Coronary artery (tissue), 2 donors: ENCODE results near the gene MBNL2.

Source experiments
- DNase-seq: peaks from one replicate; pipeline ENCODE4 v3.0.0-alpha.2; 2017; ENCODE audit warnings: low spot score
- H3K27ac ChIP-seq, 2 donors: fragments of 200-600 bp; sonication (generic); one replicate each; pipeline ENCODE4 v1.5.1; 2016 to 2019
- H3K4me3 ChIP-seq: fragments of 200-600 bp; sonication (generic); 2 replicates; pipeline ENCODE4 v1.5.1; 2016; ENCODE audit warnings: mild to moderate bottlenecking, moderate library complexity
- TF ChIP-seq, protein P1 (sequence below): fragments of 200-600 bp; sonication (generic); IDR thresholded peaks from one replicate; pipeline ENCODE4 v1.5.1; 2019; ENCODE audit warnings: antibody characterized with exemption

The MBNL2 gene

DNA sequence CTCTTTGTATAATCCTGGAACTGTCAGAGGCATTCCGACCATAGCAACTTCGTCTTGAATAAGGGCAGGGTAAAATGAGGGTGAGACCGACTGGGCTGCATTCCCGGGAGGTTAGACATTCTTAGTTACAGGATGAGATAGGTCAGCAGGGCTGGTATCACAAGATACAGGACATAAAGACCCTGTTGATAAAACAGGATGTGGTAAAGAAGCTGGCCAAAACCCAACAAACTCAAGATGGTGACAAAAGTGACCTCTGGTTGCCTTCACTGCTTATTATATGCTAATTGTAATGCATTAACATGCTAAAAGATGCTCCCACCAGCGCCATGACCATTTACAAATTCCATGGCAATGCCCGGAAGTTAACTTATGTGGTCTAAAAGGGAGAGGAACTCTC lies 27.7 kb upstream of the MBNL2 start:
- TF ChIP-seq, protein P1, sequence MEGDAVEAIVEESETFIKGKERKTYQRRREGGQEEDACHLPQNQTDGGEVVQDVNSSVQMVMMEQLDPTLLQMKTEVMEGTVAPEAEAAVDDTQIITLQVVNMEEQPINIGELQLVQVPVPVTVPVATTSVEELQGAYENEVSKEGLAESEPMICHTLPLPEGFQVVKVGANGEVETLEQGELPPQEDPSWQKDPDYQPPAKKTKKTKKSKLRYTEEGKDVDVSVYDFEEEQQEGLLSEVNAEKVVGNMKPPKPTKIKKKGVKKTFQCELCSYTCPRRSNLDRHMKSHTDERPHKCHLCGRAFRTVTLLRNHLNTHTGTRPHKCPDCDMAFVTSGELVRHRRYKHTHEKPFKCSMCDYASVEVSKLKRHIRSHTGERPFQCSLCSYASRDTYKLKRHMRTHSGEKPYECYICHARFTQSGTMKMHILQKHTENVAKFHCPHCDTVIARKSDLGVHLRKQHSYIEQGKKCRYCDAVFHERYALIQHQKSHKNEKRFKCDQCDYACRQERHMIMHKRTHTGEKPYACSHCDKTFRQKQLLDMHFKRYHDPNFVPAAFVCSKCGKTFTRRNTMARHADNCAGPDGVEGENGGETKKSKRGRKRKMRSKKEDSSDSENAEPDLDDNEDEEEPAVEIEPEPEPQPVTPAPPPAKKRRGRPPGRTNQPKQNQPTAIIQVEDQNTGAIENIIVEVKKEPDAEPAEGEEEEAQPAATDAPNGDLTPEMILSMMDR = no peak
- DNase-seq = no peak
- H3K27ac ChIP-seq = no peak overlapping the region
- H3K4me3 ChIP-seq = no peak overlapping the region

DNA sequence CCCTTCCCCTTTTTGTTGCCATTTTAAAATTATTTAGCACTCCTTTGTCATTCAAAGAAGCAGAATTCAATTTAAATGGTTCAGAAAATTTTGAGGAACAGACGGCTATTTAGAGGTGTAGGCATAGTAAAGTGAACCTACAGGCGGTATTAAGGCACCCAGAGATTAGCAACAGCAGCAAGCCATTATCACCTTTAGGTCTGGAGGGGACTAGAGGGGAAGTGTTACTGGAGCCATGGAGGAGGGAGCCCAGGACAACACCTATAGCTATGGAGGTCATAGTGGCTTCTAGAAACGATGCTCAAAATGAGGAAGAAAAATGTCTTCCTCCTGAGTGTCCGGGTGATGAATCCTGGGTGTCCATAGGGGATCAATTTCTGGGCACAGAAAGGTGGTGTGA lies 25.8 kb upstream of the MBNL2 start:
- TF ChIP-seq, protein P1 = no peak
- Histone ChIP-seq H3K4me3 (no peak overlapping the region), H3K27ac (no peak overlapping the region)
- no peak for DNase-seq

DNA sequence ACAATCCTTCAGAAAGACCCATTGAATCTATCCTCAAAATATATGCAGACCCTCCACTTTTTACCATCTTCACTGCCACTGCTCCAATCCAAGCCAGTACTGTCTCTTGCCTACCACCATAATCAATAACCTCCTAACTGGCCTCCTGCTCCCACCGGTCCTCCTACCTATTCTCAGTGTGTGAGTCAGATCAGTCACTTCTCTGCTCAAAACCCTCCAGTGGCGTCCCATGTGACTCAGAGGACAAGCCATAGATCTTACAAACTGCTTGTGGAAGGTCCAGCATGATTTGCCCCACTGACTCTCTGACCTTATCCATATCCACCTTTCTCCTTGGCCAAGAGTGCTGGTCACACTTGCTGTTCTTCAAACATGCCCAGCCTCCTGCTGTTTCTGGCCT lies 23.4 kb upstream of the MBNL2 start:
- no peak overlapping the region for H3K27ac ChIP-seq
- DNase-seq = no peak
- no peak overlapping the region for H3K4me3 ChIP-seq
- TF ChIP-seq, protein P1 = no peak

DNA sequence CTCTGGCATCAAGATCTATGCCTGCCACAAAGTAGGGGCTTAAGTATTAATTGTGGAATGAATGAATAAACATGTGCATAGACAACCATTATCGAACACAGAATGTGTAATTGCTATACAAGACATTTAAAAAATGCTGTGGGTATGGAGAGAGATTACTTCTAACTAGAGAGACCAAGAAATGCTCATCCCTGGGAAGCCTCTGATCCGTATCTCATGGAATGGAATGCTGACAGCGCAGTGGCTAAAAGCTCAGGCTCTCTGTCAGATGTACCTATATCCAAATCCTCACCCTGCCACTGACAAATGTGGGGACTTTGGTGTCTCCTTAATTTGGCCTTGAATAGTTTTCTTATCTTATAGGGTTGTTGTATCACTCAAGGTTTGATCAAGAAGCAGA lies 22.7 kb upstream of the MBNL2 start:
- H3K4me3 ChIP-seq = no peak overlapping the region
- DNase-seq = no peak
- no peak overlapping the region for H3K27ac ChIP-seq
- TF ChIP-seq, protein P1 = no peak

DNA sequence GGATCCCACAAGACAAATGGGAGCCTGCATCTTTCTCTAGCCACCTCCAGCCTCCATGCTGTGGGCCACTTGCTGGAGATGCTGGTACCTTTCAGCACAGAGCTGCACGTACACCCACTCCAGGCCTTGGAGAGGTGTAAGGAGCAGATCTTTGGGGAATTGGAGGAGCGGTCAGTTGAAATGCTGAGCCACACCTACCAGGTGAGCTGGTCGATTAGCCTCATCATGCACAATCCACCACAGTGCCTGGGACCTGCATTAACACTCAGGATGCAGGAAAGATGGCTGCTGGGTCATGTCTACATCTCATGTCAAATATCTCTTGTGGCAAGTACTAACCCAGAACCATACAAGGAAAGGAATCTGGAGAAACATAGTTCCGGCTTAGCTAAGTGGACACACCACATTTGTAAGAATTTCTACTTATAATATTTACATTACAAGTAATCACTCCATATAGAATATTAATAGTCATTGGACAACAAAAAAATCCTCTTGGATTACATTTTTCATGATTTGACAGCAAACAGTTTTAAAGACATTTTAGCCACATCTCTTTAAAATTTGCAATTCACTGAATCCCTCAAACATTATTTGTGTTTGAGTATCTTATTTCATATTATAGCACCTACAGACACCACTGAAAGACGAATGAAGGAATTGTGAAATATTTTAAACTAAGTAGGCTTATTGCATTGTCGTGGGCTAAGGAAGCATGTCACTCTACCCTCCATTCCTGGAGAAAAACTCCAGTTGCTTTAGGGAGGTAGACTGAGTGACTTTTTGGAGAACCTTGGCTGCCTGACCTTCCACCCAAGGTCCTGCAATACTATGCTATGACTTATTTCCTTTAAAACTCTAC lies 21.8 kb upstream of the MBNL2 start:
- no peak overlapping the region for H3K27ac ChIP-seq
- H3K4me3 ChIP-seq = no peak overlapping the region
- no peak for DNase-seq
- TF ChIP-seq, protein P1 = no peak

DNA sequence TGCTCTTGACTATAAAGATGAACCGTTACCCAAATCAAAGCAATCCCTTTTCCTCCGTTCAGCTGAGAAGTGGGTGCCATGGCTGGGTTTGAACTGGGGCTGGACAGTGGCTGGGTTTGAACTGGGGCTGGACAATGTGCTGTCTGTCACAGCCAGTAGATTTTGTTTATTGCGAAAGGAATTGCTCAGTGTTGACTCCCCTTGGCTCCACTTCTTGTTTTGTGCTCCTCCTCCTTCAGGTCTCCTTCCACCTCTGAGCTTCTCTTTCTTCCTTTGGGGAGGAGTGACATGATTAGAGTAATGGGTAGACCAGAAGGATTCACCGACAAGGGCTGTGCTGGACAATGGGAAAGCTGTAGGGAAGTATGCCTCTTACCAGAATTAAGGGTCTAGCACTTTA lies 19.4 kb upstream of the MBNL2 start:
- no peak for DNase-seq
- H3K4me3 ChIP-seq = no peak overlapping the region
- H3K27ac ChIP-seq = no peak overlapping the region
- TF ChIP-seq, protein P1 = no peak

DNA sequence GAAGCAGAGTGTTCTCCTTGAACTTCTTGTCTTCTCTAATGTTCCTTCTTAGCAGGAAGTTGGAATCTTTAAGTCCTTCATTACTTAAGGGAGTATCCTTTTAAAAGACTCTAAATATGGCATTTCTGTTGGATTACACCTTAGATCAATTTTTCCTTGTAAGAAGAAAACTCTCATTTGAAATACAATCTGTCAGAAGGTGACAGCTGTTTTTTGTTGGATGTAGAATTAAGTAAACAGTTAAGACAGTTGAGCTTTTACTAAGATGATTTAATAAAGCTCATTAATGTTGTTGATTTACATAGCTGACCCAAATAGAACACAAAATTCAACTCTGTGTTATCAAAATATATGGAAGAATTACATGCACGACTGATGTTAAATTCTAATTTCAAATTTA lies 16.7 kb upstream of the MBNL2 start:
- no peak overlapping the region for H3K4me3 ChIP-seq

More for the DNA sequence above, 16.7 kb upstream of the MBNL2 start:
- TF ChIP-seq, protein P1 = no peak
- no peak for DNase-seq
- no peak overlapping the region for H3K27ac ChIP-seq
